Epithelial cell of proximal tubule (primary cell): Measurements from ENCODE around the gene DDX56. TPM values are rescaled to one million over a fixed set of nuclear protein-coding genes. Genes with fewer than 3 reads are reported as not detected.

Experiments
- DNase-seq: peaks from one replicate; pipeline ENCODE4 v3.0.0-alpha.2; 2011; ENCODE audit warnings: low read depth
- H3K4me3 ChIP-seq: 2 replicates; pipeline ENCODE4 v1.5.1; 2011; ENCODE audit warnings: low read depth, mild to moderate bottlenecking, low read length
- total RNA-seq: library from RNA; depleted of rRNA; stranded (reverse); fragments of >200 nt; gene quantifications from 2 replicates; pipeline ENCODE4 v1.2.3, GENCODE V29; 2015
- TF ChIP-seq, protein P1 (sequence below): conservative IDR thresholded peaks from 2 replicates; pipeline ENCODE4 v1.5.1; 2012; ENCODE audit warnings: low read depth, mild to moderate bottlenecking, low read length

Gene DDX56
- total RNA-seq, 1 donor from 2014 or later: 53.2 TPM

DNA sequence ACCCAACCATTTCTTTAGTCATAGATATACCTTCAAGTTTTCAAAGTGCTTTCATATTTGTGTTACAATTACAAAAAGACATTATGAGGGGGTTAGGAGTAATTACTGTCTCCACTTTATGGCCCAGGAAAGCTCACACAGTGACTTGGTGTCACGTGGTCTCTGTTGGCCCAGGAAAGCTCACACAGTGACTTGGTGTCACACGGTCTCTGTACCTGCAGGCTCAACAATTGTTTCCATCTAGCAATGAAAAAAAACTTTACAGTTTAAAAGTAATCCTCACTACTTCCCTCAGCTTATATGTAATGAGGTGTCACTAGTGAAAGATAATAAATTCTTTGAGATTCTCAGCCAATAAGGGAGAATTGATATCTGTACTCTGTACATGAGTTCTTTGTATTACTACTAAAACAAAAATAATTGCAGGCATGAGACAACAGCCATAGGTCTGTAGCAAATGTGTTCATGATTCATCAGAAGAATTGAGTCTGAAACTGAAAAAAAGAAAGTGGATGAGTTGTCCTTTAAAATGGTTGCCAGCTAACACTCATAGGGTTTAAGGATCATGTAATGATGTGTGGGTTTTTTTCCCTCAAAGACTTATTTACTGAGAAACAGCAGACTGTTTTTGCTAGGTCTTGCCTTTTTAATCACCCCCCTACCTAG lies 43.6 kb upstream of the DDX56 start:
- TF ChIP-seq, protein P1, sequence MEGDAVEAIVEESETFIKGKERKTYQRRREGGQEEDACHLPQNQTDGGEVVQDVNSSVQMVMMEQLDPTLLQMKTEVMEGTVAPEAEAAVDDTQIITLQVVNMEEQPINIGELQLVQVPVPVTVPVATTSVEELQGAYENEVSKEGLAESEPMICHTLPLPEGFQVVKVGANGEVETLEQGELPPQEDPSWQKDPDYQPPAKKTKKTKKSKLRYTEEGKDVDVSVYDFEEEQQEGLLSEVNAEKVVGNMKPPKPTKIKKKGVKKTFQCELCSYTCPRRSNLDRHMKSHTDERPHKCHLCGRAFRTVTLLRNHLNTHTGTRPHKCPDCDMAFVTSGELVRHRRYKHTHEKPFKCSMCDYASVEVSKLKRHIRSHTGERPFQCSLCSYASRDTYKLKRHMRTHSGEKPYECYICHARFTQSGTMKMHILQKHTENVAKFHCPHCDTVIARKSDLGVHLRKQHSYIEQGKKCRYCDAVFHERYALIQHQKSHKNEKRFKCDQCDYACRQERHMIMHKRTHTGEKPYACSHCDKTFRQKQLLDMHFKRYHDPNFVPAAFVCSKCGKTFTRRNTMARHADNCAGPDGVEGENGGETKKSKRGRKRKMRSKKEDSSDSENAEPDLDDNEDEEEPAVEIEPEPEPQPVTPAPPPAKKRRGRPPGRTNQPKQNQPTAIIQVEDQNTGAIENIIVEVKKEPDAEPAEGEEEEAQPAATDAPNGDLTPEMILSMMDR: no peak
- no peak for DNase-seq
- no peak overlapping the region for H3K4me3 ChIP-seq

DNA sequence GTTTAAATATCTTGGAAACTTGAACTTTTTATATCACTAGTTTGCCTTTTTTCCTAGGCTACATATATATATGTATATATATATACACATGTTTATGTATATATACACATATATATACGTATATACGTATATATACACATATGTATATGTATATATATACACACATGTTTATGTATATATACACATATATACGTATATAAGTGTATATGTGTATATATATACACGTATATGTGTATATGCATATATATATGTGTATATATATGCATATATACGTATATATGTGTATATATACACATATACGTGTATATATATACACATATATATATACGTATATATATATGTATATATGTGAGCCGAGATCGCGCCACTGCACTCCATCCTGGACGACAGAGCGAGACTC lies 42.8 kb upstream of the DDX56 start:
- TF ChIP-seq, protein P1: no peak
- H3K4me3 ChIP-seq: no peak overlapping the region
- no peak for DNase-seq

DNA sequence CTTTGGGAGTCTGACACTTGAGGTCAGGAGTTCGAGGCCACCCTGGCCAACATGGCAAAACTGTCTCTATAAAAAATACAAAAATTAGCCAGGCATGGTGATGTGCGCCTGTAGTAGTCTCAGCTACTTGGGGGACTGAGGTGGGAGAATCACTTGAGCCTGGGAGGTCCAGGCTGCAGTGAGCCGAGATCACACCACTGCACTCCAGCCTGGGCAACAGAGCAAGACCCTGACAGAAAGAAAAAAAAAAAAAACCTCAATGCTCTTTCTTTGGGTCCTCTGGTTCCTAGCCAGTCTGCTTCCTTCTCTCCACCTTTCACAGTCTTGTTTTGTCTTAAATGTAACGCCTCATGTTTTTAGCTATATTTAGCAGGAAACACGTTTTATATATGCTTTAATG lies 42.1 kb upstream of the DDX56 start:
- no peak overlapping the region for H3K4me3 ChIP-seq
- DNase-seq: no peak
- TF ChIP-seq, protein P1: no peak

DNA sequence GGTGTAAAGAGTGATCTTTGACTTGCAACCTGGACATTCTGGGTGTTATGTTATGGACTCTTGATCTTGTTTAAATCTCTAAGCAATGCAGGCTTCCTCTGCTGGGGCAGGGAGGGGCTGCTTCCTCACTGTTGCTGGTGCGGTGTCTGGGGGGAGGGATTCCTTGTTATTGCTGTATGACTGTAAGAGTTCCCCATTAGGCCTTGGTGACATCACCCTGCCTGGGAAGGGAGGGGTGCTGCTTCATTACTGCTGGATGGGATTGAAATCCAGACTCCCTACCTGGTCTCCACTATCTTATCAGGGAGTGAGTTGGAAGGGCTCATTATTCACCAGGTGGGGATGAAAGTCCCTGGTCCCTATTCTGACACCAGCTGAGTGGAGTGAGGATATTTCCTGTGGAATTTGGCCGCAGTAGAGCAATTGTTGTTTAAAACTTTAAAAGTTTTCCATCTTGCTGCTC lies 41.5 kb upstream of the DDX56 start:
- H3K4me3 ChIP-seq: no peak overlapping the region
- TF ChIP-seq, protein P1: no peak
- DNase-seq: no peak

DNA sequence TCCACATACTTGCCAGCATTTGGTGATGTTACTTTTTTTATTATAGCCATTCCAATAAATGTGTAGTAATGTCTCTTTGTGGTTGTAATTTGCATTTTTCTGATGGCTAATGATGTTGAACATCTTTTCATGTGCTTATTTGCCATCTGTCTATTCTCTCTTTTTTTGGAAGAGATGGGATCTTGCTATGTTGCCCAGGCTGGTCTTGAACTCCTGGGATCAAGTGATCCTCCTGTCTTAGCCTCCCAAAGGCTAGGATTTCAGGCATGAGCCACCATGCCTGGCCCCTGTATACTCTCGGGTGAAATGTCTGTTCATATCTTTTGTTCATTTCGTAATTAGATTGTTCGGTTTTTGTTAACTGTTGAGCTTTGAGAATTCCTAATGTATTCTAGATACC lies 36.1 kb upstream of the DDX56 start:
- no peak for DNase-seq
- TF ChIP-seq, protein P1: no peak

DNA sequence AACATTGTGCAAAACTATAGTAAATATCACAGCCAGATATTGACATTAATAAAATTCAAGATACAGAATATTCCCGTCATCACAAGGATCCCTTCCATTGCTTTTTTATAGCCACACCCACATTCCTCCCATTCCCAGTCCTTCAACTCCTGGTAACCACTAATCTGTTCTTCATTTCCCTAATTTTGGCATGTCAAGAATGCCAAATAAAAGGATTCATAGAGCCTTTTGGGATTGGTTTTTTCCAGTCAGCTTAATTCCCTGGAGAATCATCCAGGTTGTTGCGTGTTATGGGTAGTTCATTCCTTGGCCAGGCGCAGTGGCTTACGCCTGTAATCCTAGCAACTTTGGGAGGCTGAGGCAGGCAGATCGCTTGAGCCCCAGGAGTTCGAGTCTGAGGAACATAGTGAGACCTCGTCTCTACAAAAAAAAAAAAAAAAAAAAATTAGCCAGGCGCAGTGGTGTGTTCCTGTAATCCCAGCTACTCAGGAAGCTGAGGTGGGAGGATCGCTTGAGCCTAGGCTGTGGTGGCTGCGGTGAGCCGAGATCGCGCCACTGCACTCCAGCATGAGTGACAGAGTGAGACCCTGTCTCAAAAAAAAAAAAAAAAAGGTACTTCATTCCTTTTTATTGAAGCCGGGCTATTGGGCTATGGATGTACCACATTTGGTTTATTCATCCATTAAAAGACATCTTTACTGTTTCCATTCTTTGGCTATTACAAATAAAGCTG lies 35.4 kb upstream of the DDX56 start:
- TF ChIP-seq, protein P1: no peak
- no peak overlapping the region for H3K4me3 ChIP-seq
- DNase-seq: no peak

More for the DNA sequence above, 36.1 kb upstream of the DDX56 start:
- no peak overlapping the region for H3K4me3 ChIP-seq
